ENCODE data around the gene CHIA.

The CHIA gene

GRCh38 chr1:111290630-111291029 is at the start of gene CHIA:
Gene CHIA, plus strand, starts transcription at chr1:111290851. Its CDS starts 19,617 bp downstream, at chr1:111310468.
- no peak for DNase-seq

- DNase-seq = no peak
These were observed 48.9 kb upstream of the CHIA start for GRCh38 chr1:111241797-111242196.

DNA sequence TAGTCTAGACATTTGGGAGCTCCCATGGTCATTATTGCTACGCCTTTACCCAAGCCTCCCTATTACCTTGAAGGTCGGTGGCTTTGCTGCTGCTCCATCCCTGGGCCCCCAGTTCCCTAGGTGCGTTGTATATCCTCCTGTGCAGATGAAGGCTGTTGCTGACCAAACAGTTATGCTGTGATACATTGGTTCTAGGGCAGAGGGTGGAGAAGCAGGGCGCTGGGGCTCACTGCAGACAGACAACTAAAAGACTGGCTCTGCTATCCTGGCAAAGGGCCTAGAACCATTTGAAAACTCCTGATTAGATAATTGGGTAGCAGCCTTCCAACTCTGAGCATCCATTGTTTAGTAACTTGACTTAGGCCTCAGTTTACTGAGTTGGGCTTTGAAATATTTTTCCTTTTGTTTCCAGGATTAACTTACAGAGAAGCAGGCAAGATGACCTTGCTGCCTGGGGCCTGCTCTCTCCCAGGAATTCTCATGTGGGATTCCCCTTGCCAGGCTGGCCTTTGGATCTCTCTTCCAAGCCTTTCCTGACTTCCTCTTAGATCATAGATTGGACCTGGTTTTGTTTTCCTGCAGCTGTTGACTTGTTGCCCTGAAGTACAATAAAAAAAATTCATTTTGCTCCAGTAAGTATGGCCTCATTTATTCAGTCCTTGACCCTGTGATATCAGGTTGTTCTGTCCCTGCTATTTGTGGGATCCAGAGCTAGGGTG is 47.7 kb upstream of the CHIA start:
- DNase-seq = no peak

DNA sequence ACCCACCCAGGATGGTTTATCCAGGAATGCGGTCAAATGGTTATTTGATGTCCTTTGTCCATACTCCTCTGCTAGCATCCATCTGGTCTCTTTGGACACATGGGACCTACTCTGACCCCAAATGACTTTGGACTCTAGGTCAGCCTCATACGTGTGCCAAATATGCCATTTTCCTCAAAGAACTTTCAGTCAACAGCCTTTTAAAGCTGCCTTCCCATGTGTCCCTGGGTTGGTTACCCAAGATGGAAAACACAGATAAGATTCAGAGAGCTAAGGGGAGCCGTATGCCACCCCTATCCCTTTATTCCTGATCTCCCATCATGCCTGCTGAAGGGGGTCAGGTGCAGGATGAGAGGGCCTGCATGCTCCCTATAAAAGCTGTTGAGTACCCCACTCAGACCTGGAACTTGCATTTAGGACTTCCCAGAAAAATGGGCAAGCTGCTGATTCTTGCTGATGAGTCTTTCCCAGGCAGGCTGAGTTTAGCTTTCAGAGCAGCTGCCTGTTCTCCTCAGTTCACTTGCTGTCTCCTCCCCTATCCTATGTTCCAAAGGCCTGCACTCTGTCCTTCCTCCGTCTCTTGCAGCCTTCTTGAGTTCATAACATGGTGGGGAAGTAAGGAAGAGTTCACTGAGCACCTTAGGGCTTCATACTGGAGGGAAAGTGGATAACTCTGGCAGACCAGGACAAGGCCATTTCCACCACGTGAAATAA is 43.4 kb upstream of the CHIA start:
- DNase-seq = no peak

DNA sequence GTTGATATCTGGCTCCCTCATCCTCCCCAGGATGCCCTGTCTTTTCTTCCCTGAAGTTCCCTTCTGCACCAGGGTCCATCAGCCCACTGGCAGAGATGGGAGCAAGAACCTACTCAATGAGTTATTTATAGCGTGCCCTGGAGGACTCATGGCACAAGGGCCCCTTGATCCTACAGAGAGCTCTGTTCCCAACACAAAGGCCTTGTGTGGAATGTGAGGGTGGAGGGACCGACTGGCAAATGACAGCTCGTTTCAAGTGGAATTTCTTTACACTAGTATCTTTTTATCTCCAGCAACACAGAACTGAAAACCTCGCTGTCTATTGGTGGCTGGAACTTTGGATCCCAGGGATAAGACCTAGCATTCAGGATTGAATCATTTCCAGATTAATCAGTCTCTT is 40.7 kb upstream of the CHIA start:
- no peak for DNase-seq

- DNase-seq = no peak
These were observed 39.1 kb upstream of the CHIA start for GRCh38 chr1:111251570-111251969.

DNA sequence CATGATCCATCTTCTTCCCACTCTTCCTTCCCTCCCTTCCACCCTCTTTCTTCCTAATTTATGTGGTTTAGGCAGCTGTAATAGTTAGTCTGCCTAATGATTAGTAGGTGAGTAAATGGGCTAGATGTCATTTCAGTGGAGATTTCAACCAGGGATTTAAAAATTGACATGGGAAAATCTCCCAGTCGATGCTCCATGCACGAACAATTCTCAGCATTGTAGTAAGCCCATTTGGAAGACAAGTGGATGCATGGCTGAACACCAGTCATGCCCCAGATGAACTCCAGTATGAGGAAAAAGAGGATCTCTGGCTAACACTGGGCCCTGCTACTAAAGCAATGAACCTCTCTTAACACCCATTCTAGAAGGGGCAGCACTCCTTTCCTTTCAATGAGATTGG is 37.9 kb upstream of the CHIA start:
- DNase-seq = no peak

GRCh38 chr1:111253876-111254275 is 36.8 kb upstream of the CHIA start:
- DNase-seq = no peak

DNA sequence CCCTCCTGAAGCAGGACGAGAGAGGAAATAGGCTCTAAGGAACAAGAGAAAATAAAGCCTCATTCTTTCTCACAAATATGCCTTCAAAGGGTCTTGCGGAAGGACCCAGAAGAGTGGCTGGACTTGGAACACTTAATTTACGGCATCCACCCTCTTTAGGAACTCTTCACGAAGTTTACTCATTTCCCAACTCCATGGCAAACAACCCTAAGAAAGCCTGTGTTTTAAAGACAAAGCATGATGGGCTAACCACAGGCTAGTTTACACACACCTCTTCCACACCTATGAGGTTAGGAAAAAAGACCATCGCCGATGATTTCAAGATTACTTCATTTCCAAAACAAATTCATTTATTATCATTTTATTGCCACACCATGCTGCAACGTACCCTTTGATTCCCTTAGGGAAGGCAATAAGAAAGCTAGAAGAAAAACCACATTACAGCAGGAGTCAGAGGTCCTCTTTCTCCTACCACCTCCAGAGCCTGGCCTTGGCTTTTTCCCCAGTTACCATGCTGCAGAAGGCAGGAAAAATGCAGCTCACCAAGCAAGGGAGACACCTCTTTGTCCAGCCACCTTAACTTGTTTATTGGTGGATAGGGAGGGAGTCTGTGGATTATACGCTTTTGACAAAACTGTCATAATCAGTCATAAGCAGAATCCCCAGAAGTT is 33.5 kb upstream of the CHIA start:
- DNase-seq = no peak

GRCh38 chr1:111267801-111268508 is 22.7 kb upstream of the CHIA start:
- no peak for DNase-seq

DNA sequence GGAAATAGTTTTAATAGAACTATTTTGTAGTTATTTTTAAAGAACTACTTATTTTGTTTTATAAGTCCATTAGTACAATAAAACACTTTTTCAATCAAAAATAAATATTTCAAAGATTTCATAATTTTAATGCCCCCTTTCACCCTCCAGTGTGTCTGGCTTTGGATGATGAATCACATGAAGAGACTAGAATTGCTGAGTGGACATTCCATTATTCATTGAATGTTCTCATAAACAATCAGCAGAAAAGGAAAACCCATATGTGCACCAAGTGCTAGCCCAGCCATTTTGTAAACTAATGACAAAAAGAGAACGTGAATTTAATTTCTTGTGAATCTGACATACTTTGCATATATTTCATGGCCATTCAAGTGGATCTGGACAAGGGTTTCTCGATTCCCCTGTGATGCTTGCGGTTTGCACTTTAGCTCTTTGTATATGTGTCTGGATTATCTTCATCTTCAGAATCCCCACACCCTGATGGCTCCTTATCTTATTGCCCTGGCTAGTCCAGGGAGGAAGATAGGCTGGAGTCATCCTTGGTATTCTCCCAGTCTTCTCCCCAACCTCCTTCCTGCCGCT is 20.7 kb upstream of the CHIA start:
- no peak for DNase-seq

- no peak for DNase-seq
These were observed 19.7 kb upstream of the CHIA start for GRCh38 chr1:111270771-111271463.

DNA sequence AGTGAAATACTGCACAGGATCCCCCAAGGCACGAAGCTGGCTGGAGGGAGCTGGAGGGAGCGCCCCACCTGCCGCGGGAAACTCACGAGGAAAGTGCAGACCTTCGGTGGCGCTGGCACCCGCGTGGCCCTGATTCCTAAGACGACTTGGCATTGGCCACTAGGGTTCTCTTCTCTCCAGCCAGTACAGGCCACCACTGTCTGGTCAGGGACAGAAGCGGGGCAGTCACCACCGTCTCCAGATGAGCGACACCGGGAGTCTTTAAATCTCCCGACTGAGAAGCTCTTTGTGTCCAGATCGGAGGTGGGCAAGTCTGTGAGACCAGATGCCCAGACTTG is 19.2 kb upstream of the CHIA start:
- DNase-seq = no peak

GRCh38 chr1:111272081-111272480 is 18.6 kb upstream of the CHIA start:
- no peak for DNase-seq

DNA sequence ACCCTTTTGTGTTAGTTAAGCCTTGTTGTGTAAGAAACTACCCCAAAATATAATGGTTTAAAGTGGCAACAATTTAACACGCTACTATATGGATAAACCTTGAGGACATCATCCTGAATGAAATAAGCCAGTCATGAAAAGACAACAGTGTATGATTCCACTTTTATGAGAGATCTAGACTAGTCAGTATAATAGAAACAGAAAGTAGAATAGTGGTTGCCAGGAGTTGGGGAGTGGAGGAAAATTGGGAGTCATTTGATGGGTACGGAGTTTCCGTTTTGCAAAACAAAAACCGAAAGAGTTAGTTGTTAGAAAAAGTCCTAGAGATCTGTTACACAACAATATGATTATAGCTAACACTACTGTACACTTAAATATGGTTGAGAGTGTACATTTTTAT is 16.0 kb upstream of the CHIA start:
- no peak for DNase-seq

- no peak for DNase-seq
These were observed 15.6 kb upstream of the CHIA start for GRCh38 chr1:111275079-111275478.

- DNase-seq = no peak
These were observed 14.7 kb upstream of the CHIA start for GRCh38 chr1:111275780-111276433.

DNA sequence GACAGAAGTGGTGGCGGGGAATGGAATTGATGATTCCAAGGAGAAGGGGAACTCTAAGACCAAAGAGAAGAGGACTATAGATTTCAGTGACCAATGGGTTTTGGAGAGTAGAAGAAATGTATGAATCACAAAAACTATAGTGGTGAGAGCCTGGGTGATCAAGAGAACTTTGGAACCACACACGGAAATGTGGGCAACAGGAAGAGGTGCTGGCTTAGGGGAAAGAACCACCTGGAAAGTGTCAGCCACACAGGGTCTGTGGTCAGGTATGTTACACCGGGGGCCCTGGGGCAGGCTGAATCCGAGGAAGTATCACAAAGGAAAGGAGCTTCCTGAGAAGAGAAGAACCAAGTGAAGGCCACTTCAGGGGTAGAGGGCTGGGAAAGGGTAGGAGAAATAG is 11.5 kb upstream of the CHIA start:
- DNase-seq = no peak

DNA sequence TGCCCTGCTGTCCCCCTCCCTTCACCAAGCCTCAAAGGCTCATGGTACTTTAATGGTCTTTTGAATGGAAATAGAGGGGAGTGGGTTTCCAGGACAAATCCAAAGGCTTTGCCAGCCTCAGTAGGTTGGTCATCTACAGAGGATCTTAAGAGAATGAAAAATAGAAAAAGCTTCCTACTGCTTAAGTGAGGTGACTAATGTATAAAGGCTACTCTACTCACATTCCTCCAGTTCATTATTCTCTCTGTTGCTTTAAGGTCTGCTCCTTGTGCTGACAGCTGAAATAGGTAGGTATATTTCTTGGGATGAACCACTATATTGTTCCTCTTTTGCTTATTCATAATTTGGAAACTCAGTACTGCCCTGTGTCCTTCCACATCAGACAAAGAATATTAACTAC is 10.4 kb upstream of the CHIA start:
- DNase-seq = no peak

DNA sequence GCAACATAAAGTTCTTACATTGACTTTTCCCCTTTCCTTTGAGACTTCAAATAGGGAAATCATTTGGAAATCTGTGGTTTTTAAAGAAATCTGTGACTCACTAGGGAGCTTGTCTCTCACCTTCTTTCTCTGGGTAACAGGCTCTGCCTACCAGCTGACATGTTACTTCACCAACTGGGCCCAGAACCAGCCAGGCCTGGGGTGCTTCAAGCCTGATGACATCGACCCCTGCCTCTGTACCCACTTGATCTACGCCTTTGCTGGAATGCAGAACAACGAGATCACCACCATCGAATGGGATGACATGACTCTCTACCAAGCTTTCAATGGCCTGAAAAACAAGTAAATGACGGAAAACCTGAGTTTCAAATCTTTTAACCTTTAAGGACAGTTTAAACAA is 9.2 kb upstream of the CHIA start:
- no peak for DNase-seq

DNA sequence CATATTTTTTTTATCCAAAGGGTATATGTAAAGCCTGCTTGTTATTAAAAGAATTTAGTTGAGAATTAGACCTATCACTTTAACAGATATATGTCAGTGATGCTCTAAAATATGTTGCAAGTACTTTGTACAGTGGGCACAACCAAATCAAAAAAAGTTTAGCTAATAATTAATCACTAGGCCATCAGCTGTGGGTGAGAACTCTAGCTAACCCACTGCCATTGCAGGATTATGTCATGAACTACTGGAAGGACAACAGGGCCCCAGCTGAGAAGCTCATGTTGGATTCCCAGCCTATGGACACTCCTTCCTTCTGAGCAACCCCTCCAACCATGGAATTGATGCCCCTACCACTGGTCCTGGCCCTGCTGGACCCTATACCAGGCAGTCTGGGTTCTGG is 6.8 kb upstream of the CHIA start:
- no peak for DNase-seq

DNA sequence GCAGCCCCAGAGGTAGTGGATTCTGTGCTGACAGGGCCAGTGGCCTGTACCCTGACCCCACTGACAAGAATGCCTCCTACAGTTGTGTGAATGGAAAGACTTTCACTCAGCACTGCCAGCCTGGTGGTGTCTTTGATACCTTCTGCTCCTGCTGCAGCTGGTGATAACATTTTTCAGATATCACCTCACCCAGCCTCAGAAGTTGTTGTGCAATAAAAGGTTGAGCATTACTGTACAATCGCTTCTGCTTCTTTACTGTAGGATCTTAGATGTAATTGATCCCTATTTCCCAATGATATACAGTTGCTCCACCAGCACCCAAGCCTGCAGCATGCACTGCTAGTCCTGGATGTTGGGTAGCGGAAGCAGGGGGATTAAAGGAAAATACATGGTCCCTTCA is 4.8 kb upstream of the CHIA start:
- DNase-seq = no peak

Data from AML-193 (cell line).